Stimulated activated CD4-positive, alpha-beta T cell treated with anti-CD3 and anti-CD28 coated beads, Interleukin-4, amount 100 ng/mL, for 1 hour (primary cell): ENCODE results near the gene HEG1.

Source experiments
- DNase-seq: peaks from one replicate; pipeline ENCODE4 v3.0.0-alpha.2; 2020

Gene HEG1

DNA sequence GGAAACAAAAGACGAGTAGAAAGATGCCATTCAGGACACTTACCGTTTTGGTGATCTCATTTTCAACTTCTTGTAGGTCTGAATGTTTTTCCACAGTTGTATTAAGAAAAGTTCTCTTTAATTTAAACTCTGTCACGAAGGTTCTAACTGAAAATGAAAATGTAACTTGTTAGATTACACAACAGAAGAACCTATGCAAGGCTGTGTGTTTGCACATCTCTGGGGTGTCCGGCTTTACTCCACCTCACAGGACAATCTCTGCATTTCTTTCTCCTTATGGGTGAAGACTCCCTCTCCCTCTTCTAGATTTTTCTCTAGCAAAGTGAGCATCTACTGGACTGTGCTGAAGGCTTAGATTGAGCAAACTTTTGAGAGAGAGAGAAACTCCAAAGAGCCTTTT is 50.6 kb downstream of the HEG1 start:
- no peak for DNase-seq

GRCh38 chr3:125003859-125004595 is 51.8 kb downstream of the HEG1 start:
- no peak for DNase-seq

- DNase-seq = no peak
These were observed 52.4 kb downstream of the HEG1 start for GRCh38 chr3:125003369-125003853.

- DNase-seq = no peak
These were observed 53.1 kb downstream of the HEG1 start for GRCh38 chr3:125002414-125003368.

DNA sequence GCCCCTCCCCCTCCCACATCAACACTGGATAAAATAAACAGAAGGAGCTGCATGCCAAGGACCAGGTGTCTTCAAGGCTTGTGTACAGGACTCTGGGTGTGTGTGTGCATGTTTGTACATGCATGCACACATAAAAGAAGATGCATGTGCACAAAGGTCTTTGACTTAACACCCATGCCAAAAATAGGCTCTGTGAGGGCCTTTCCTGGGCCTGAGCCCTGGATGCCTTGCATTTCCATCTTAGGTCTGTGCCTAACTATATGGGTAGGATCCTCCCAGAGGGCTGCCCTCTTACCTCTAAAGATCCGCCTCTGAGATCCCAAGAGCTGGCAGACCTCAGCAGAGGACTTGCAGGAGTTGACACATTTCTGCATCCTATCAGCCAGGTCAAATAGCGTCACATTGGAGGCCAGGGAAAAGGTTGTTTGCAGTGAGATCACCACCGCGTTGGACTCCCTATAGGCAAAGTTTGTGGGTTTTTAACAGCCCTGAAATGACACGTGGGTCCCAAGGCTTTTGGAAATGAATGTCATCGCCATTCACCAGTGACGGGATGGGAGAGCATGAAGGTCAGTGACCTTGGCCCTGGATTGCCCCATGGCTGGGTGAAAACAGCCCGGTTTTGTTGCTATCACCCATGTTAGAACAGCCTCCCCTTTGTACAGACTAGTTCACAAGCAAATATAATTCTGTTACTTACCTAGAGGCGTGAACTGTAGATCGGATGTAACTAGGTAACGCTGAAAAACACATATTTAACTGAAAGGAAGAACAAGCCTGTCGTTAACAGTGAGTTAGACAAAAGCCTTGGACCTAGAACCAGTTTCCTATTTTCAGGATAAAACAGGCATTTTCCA is 54.0 kb downstream of the HEG1 start:
- no peak for DNase-seq

GRCh38 chr3:125000661-125001060 is 55.1 kb downstream of the HEG1 start:
- DNase-seq = no peak

DNA sequence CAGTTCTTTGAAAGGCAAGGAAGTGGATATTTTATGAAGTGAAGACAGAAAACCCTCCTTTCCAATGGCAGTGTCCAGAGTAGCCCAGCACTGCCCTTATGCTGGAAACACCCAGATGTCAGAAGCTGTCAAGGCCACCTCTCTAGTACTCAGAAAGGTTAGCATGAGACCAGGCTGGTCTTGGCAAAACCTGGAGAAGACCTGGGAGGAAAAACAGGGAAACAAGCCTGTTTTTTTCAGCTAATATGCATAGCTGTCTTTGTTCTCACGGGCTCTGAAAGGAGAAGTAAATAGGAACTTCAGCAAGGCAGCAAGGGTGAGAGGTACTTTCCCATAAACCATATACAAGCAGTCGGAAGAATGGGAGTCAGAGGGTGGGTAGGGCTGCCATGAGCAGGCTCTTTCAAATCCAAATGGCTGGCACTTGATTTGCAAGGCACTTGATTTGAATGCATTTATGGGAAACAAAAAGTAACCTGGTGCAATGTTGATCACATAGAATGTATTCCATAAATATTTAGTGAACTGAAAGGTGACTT is 55.8 kb downstream of the HEG1 start:
- DNase-seq = no peak

- DNase-seq = no peak
These were observed 56.5 kb downstream of the HEG1 start for GRCh38 chr3:124999317-124999716.

DNA sequence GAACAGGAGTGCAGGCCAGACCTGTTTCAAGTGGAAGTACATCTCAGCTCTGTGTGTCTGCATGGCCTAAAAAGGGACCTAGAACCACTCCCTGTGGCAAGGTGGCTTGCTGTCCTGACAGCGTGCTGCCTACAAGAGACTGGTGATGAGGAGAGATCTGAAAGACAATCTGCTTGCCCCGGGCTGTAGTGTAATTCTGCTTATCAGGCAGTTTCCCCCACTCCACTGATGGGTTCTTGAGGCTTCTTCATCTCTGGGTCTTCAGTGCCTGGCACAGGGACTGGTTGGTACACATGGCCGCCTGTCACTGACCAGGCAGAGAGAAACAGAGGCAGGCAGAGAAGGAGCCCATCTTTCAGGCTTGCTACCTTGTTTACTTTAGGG is 57.6 kb downstream of the HEG1 start:
- DNase-seq = no peak

GRCh38 chr3:124997303-124998246 is 58.2 kb downstream of the HEG1 start:
- no peak for DNase-seq

- DNase-seq = peak; percentile 27
These were observed 60.3 kb downstream of the HEG1 start for GRCh38 chr3:124995460-124995994.

GRCh38 chr3:124993466-124993865 is 62.3 kb downstream of the HEG1 start:
- no peak for DNase-seq

- DNase-seq = no peak
These were observed 63.8 kb downstream of the HEG1 start for GRCh38 chr3:124992041-124992440.

- DNase-seq = no peak
These were observed 69.3 kb downstream of the HEG1 start for GRCh38 chr3:124986192-124987143.

DNA sequence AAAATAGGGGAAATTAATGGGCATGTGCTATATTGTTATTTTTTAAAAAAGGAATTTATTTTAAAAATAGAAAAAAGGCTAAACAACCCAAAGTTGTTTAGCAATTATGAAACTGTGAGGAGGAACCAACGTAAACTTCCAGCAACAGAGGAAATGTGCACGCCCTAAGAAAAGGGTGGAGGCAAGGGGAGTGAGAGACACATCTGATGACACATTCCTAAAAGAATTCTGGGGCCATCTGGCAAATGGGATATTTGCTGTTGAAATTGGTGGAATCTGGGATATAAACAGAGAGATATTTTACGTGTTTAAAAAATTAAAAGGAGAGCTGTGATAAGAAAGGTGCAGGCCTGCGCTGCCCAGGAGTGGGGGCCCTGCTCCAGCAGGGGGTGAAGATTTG is 70.4 kb downstream of the HEG1 start:
- DNase-seq = no peak

- DNase-seq = no peak
These were observed 71.0 kb downstream of the HEG1 start for GRCh38 chr3:124984754-124985153.

- DNase-seq = no peak
These were observed 72.9 kb downstream of the HEG1 start for GRCh38 chr3:124982855-124983254.

DNA sequence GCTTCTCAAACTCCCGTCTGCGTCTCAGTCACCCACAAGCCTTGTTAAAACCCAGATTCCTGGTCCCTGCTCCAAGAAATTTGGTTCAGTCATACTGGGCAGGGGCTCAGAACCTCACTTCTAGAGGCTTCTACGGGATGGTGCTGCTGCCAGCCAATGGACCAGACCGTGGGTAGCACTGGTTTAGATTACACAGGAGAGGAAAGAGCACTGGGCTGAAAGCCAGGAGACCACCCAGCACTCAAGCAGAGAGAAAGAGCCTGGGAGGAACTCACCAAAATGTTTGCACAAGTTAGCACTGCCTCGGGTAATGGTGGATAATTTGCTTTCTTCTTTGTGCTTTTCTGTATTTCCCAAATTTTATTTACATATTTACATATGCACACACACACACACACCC is 74.3 kb downstream of the HEG1 start:
- DNase-seq = no peak

DNA sequence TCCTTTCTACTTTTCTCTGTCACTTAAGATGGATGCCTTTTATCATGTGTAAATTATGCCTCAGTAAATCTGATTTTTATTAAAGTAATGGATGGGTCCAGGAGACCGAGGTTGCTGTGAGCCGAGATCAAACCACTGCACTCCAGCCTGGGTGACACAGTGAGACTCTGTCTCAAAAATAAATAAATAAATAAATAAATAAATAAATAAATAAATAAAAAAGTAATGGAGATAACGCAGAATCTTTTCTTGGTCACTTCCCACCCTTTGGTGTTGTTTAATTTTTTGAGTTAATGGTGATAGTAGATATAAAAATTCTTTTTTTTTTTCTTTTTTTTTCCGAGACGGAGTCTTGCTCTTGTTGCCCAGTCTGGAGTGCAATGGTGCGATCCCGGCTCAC is 77.2 kb downstream of the HEG1 start:
- no peak for DNase-seq

DNA sequence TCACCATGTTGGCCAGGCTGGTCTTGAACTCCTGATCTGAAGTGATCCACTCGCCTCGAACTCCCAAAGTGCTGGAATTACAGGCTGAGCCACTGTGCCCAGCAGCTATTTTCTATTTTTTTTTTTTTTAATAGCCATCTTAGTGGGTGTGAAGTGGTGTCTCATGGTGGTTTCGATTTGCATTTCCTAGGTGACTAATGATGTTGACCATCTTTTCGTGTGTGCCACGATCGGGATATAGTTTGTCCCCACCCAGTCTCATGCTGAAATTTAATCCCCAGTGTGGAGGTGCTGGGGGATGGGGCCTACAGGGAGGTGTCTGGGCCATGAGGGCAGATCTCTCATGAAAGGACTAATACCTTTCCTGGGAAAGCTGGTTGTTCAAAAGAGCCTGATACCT is 79.4 kb downstream of the HEG1 start:
- DNase-seq = no peak
